GM10266 (cell line): ENCODE results near the gene LIX1L.
"Not testable (repeated sequence)": the region's sequence is repeated elsewhere in the genome, so short reads cannot be mapped to it uniquely, and the experiment has no call there.

Experiments
- DNase-seq: peaks from one replicate; pipeline ENCODE4 v3.0.0; 2012; ENCODE audit errors: extremely low spot score
- TF ChIP-seq, protein P1 (sequence below): IDR thresholded peaks from 2 replicates; pipeline ENCODE4 v1.5.1; 2012; ENCODE audit warnings: mild to moderate bottlenecking, low read depth; ENCODE audit not compliant: control insufficient read depth, insufficient read depth; ENCODE audit errors: missing control alignments

LIX1L gene

DNA sequence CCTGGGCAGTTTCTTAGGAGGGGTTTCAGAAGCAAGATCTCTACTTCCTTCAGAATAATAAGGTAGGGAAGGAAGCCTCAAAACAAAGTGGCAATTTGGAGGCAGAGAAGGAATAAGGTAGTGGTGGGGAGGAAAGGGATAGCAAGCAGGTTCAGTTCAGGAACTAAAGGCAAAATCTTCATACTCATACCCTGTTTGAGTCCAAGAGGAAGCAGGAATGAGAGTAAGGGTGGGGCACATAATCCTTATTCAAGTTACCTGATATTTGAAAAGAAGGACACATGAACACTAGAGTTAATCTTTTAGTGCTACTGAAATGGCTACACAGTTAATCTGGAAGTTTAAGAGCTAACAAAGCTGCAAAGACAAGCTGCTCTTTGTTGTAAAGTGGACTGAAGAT, 22.1 kb downstream of the LIX1L start:
- TF ChIP-seq, protein P1, sequence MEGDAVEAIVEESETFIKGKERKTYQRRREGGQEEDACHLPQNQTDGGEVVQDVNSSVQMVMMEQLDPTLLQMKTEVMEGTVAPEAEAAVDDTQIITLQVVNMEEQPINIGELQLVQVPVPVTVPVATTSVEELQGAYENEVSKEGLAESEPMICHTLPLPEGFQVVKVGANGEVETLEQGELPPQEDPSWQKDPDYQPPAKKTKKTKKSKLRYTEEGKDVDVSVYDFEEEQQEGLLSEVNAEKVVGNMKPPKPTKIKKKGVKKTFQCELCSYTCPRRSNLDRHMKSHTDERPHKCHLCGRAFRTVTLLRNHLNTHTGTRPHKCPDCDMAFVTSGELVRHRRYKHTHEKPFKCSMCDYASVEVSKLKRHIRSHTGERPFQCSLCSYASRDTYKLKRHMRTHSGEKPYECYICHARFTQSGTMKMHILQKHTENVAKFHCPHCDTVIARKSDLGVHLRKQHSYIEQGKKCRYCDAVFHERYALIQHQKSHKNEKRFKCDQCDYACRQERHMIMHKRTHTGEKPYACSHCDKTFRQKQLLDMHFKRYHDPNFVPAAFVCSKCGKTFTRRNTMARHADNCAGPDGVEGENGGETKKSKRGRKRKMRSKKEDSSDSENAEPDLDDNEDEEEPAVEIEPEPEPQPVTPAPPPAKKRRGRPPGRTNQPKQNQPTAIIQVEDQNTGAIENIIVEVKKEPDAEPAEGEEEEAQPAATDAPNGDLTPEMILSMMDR = no peak
- no peak for DNase-seq

- not testable (repeated sequence) for DNase-seq
These were observed 25.3 kb downstream of the LIX1L start for GRCh38 chr1:145932522-145933009.

GRCh38 chr1:145927916-145928643, 29.7 kb downstream of the LIX1L start:
- TF ChIP-seq, protein P1 = no peak
- no peak for DNase-seq

DNA sequence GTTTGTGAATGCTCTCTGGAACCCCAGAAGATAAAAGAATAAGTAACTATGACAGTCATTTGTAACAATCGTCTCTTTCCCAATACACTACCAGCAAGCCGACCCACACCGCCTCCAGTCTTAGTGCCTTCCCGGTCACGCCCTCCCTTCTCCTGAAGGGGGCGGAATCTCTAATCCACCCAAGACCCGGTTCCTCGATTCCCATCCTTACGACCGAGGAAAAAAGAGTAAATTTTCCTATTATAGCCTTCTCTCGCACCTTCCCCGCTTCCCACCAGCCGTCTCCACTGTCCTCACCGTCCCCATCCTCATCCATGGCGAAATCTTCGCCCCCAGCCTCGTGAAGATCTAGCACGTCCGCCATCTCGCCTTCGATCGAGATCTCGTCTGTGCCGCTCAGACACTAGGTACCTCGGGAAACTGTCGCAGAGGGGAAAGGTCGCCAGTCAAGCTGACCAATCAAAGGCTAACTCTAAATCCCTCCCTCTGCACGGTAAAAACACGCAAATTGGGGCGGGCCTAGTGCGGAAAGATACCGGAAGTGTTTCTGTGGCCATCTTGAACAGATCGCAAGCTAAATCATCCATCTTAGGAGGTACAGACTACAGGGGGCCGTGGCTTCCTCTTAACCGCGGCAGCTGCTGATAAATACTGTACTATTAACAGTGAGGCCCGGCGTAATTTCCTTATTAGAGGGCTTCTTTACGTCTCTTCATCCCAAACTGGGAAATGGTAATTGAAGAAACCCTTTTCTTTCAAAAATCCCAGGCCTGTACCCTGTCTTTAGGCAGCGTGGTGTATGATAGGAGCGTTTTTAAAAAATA, 30.5 kb downstream of the LIX1L start, which contains the start of gene RBM8A:
RBM8A (minus strand) TSS at position 422 of the 824 bp plus-strand sequence; CDS start at position 364, 58 bp downstream.
- peak; percentile 87 for DNase-seq
- TF ChIP-seq, protein P1 = peak; percentile 58

- TF ChIP-seq, protein P1 = no peak
- DNase-seq = no peak
These were observed 31.1 kb downstream of the LIX1L start for GRCh38 chr1:145926686-145927062.

- no peak for DNase-seq
These were observed 35.6 kb downstream of the LIX1L start for GRCh38 chr1:145922266-145922665.

DNA sequence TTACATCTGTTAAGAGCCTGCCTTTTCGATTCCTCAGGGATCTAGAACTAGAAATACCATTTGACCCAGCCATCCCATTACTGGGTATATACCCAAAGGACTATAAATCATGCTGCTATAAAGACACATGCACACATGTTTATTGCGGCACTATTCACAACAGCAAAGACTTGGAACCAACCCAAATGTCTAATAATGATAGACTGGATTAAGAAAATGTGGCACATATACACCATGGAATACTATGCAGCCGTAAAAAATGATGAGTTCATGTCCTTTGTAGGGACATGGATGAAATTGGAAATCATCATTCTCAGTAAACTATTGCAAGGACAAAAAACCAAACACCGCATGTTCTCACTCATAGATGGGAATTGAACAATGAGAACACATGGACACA, 37.5 kb downstream of the LIX1L start:
- not testable (repeated sequence) for DNase-seq

More at GRCh38 chr1:145922266-145922665, 35.6 kb downstream of the LIX1L start:
- TF ChIP-seq, protein P1 = no peak
